SK-N-SH (cell line): ENCODE results near the gene CEP120.

ENCODE experiments used
- MXI1 ChIP-seq: IDR thresholded peaks from 2 replicates; pipeline ENCODE4 v1.6.1; 2012; ENCODE audit warnings: mild to moderate bottlenecking, low read depth, low read length, improper control_type of control experiment
- POLR2AphosphoS5 ChIP-seq: IDR thresholded peaks from 2 replicates; pipeline ENCODE4 v1.6.1; 2012; ENCODE audit warnings: low read depth, low read length
- RAD21 ChIP-seq: IDR thresholded peaks from 2 replicates; pipeline ENCODE4 v1.6.1; 2012; ENCODE audit warnings: mild to moderate bottlenecking, low read length
- TEAD4 ChIP-seq: IDR thresholded peaks from 2 replicates; pipeline ENCODE4 v1.4.0; 2012; ENCODE audit warnings: mild to moderate bottlenecking, borderline replicate concordance; ENCODE audit not compliant: insufficient read depth
- TF ChIP-seq, protein P1 (sequence below): fragments of 200-600 bp; sonication (generic); IDR thresholded peaks from 2 replicates; pipeline ENCODE4 v1.6.1; 2017; ENCODE audit warnings: antibody characterized with exemption, mild to moderate bottlenecking, moderate library complexity
- TF ChIP-seq, protein P2 (sequence below): IDR thresholded peaks from 2 replicates; pipeline ENCODE4 v1.6.1; 2012; ENCODE audit warnings: mild to moderate bottlenecking, low read depth, low read length, moderate library complexity
- TF ChIP-seq, protein P3 (sequence below): IDR thresholded peaks from 2 replicates; pipeline ENCODE4 v1.4.0; 2012; ENCODE audit warnings: low read depth
- TF ChIP-seq, protein P4 (sequence below): IDR thresholded peaks from 2 replicates; pipeline ENCODE4 v1.4.0; 2012; ENCODE audit warnings: low read depth, borderline replicate concordance

DNA sequence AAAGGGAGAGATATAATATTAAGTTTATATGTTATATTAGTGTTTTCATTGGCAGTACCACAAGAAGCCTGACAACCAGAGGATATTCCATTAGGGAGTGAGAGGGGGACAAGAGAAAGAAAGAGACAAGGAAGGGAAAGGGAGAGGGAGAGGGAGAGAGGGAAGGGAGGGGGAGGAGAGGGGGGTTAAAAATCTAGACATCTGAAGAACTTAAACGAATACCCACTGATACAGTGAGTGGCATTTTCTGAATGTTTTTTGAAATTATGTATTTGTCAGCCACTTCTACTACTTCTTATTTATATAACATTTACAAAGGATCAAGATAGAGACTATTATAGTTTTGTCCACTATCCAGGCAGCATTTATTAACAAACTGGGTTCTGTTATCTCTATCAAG lies 11.6 kb upstream of the CEP120 start:
- TF ChIP-seq, protein P1, sequence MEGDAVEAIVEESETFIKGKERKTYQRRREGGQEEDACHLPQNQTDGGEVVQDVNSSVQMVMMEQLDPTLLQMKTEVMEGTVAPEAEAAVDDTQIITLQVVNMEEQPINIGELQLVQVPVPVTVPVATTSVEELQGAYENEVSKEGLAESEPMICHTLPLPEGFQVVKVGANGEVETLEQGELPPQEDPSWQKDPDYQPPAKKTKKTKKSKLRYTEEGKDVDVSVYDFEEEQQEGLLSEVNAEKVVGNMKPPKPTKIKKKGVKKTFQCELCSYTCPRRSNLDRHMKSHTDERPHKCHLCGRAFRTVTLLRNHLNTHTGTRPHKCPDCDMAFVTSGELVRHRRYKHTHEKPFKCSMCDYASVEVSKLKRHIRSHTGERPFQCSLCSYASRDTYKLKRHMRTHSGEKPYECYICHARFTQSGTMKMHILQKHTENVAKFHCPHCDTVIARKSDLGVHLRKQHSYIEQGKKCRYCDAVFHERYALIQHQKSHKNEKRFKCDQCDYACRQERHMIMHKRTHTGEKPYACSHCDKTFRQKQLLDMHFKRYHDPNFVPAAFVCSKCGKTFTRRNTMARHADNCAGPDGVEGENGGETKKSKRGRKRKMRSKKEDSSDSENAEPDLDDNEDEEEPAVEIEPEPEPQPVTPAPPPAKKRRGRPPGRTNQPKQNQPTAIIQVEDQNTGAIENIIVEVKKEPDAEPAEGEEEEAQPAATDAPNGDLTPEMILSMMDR = no peak
- TF ChIP-seq TEAD4 (no peak), MXI1 (no peak), POLR2AphosphoS5 (no peak), RAD21 (no peak)
- TF ChIP-seq, protein P2, sequence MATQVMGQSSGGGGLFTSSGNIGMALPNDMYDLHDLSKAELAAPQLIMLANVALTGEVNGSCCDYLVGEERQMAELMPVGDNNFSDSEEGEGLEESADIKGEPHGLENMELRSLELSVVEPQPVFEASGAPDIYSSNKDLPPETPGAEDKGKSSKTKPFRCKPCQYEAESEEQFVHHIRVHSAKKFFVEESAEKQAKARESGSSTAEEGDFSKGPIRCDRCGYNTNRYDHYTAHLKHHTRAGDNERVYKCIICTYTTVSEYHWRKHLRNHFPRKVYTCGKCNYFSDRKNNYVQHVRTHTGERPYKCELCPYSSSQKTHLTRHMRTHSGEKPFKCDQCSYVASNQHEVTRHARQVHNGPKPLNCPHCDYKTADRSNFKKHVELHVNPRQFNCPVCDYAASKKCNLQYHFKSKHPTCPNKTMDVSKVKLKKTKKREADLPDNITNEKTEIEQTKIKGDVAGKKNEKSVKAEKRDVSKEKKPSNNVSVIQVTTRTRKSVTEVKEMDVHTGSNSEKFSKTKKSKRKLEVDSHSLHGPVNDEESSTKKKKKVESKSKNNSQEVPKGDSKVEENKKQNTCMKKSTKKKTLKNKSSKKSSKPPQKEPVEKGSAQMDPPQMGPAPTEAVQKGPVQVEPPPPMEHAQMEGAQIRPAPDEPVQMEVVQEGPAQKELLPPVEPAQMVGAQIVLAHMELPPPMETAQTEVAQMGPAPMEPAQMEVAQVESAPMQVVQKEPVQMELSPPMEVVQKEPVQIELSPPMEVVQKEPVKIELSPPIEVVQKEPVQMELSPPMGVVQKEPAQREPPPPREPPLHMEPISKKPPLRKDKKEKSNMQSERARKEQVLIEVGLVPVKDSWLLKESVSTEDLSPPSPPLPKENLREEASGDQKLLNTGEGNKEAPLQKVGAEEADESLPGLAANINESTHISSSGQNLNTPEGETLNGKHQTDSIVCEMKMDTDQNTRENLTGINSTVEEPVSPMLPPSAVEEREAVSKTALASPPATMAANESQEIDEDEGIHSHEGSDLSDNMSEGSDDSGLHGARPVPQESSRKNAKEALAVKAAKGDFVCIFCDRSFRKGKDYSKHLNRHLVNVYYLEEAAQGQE = no peak
- TF ChIP-seq, protein P3, sequence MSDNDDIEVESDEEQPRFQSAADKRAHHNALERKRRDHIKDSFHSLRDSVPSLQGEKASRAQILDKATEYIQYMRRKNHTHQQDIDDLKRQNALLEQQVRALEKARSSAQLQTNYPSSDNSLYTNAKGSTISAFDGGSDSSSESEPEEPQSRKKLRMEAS = no peak
- TF ChIP-seq, protein P4, sequence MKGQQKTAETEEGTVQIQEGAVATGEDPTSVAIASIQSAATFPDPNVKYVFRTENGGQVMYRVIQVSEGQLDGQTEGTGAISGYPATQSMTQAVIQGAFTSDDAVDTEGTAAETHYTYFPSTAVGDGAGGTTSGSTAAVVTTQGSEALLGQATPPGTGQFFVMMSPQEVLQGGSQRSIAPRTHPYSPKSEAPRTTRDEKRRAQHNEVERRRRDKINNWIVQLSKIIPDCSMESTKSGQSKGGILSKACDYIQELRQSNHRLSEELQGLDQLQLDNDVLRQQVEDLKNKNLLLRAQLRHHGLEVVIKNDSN = no peak
